GM19455 (cell line): ENCODE measurements around the gene EGFL8.
"Not testable (repeated sequence)": the region's sequence is repeated elsewhere in the genome, so short reads cannot be mapped to it uniquely, and the experiment has no call there.

ENCODE experiments used
- ATAC-seq: cut with Tn5 transposase; IDR thresholded peaks from one replicate; pipeline ENCODE4 v1.9.1; 2021; ENCODE audit not compliant: unreplicated experiment

The EGFL8 gene

GRCh38 chr6:32194825-32195651, 30.6 kb downstream of the EGFL8 start:
- ATAC-seq: no peak

GRCh38 chr6:32195652-32195901, 31.2 kb downstream of the EGFL8 start:
- peak; percentile 73 for ATAC-seq

- peak; percentile 70 for ATAC-seq
Observed at GRCh38 chr6:32195902-32196681, 31.7 kb downstream of the EGFL8 start.

- no peak for ATAC-seq
Observed at GRCh38 chr6:32196682-32197616, 32.6 kb downstream of the EGFL8 start.

GRCh38 chr6:32198345-32198696, 33.9 kb downstream of the EGFL8 start:
- ATAC-seq: no peak

GRCh38 chr6:32198866-32199265, 34.5 kb downstream of the EGFL8 start:
- no peak for ATAC-seq

- no peak for ATAC-seq
Observed at GRCh38 chr6:32200711-32201475, 36.5 kb downstream of the EGFL8 start.

GRCh38 chr6:32202186-32202585, 37.8 kb downstream of the EGFL8 start:
- ATAC-seq: no peak

- ATAC-seq: no peak
Observed at GRCh38 chr6:32203426-32204267, 39.3 kb downstream of the EGFL8 start.

GRCh38 chr6:32204268-32204715, 39.9 kb downstream of the EGFL8 start:
- ATAC-seq: no peak

GRCh38 chr6:32208996-32209395, 44.6 kb downstream of the EGFL8 start:
- no peak for ATAC-seq

GRCh38 chr6:32210191-32210601, 45.8 kb downstream of the EGFL8 start:
- ATAC-seq: no peak

GRCh38 chr6:32211432-32211831, 47.0 kb downstream of the EGFL8 start:
- ATAC-seq: not testable (repeated sequence)

GRCh38 chr6:32212076-32212760, 47.8 kb downstream of the EGFL8 start:
- ATAC-seq: no peak

- no peak for ATAC-seq
Observed at GRCh38 chr6:32213649-32214048, 49.3 kb downstream of the EGFL8 start.

GRCh38 chr6:32214126-32214525, 49.7 kb downstream of the EGFL8 start:
- no peak for ATAC-seq

GRCh38 chr6:32215617-32216016, 51.2 kb downstream of the EGFL8 start:
- no peak for ATAC-seq

GRCh38 chr6:32216285-32216684, 51.9 kb downstream of the EGFL8 start:
- ATAC-seq: no peak

GRCh38 chr6:32216998-32217397, 52.6 kb downstream of the EGFL8 start:
- ATAC-seq: no peak
